DND-41 (cell line): ENCODE data around the gene CEP95.
"Not testable (repeated sequence)": the region's sequence is repeated elsewhere in the genome, so short reads cannot be mapped to it uniquely, and the experiment has no call there.

Source experiments
- CTCF ChIP-seq: IDR thresholded peaks from 2 replicates; pipeline ENCODE4 v1.5.1; 2012; ENCODE audit warnings: borderline replicate concordance, low read length, moderate library complexity, mild to moderate bottlenecking; ENCODE audit not compliant: poor library complexity, severe bottlenecking; ENCODE audit errors: extremely low read depth
- EZH2 ChIP-seq: IDR thresholded peaks from 3 replicates; pipeline ENCODE4 v1.6.1; 2012; ENCODE audit warnings: borderline replicate concordance, low read depth, mild to moderate bottlenecking, moderate library complexity, low read length, inconsistent platforms; ENCODE audit not compliant: severe bottlenecking

GRCh38 chr17:64466834-64467233 lies 39.9 kb upstream of the CEP95 start:
- TF ChIP-seq CTCF, EZH2: not testable (repeated sequence)
